G401.6 (cell line): ENCODE measurements around the gene LCE1C.

Experiments used
- FAIRE-seq: peaks from 2 replicates; lab custom pipeline; 2012; peaks lifted over from hg19 to GRCh38; lab: Jason Lieb, UNC

The LCE1C gene, protein sequence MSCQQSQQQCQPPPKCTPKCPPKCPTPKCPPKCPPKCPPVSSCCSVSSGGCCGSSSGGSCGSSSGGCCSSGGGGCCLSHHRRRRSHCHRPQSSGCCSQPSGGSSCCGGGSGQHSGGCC

DNA sequence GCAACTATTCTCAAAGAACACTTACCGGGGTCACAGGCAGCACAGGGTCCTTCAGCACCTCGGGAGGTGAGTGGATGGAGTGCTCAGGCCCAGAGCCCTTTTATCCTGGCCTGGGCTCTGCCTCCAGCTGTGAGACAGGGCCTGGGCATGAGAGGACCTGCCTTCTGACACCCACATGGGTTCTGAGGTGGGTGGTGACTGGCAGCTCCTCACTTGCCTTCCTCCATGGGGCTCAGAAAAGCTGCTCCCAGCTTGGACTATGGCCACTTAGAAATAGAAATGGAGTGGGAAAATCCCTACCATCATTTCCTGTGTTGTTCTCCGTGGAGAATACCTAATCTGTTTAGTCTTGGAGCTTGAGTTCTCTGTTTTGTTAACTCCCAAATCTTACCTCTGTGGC is at the start of gene LCE1C:
TSS of gene LCE1C (minus strand) at position 76 of the 400 bp plus-strand sequence. CDS start 1,173 bp downstream, outside the sequence.
- no peak for FAIRE-seq

DNA sequence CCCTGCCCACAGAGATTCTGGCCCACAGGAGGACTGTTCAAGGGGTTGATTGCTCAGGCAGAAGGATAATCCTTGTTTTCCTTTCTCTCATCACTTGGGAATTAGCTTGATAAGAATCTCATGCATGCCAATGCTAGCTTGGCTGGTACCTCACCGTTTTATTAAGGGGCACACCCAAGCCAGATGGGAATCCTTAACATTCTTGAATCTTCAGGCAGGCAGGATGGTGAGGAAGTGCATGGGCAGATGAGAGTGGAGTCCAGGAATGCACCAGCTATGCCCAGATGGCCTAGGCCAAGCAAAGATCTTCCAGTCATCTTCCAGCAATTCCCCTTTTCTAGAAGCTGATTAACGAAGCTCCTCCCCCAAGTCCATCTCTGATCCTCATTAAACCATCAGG is 49.2 kb upstream of the LCE1C start:
- FAIRE-seq = no peak

DNA sequence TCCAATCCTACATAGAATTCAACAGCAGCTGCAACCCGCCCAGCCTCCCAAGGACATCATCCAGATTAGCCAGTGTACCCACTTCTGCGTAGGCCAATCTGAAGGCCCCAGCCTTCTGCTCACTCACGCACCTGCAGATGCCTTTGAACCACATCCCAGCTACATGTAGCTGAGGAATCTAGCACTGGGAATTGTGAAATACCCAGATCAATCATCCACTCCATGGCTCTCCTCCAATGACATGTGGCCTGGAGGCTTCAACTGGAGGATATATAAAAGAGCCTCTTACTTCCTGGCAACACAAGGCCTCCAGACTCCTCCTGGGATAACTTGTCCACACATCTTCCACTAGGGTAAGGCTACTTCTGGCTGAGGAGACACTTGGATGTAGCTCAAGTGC is 36.1 kb upstream of the LCE1C start, which contains the start of gene LCE6A:
TSS of gene LCE6A (plus strand) at position 301 of the 400 bp plus-strand sequence. CDS start 665 bp downstream, outside the sequence.
- no peak for FAIRE-seq

DNA sequence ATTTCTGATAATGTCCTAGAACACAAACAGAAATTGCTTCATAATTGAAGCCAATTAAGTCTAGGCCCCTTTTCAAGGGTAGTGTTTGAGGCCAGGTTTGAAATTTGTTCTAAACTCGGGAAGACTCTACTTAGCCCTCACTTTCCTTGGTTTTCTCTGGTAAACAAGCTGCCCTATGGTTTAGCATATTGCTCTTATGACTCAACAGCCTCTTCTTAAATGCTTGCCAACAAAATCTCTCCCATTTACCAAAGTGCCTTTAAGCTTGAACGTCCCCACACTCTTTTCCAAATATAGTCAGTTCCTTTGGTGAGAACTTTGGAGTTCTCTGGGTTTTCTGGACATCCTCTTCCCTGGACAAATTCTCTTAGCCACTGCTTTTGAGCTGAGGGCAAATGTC is 30.4 kb upstream of the LCE1C start:
- FAIRE-seq = no peak

DNA sequence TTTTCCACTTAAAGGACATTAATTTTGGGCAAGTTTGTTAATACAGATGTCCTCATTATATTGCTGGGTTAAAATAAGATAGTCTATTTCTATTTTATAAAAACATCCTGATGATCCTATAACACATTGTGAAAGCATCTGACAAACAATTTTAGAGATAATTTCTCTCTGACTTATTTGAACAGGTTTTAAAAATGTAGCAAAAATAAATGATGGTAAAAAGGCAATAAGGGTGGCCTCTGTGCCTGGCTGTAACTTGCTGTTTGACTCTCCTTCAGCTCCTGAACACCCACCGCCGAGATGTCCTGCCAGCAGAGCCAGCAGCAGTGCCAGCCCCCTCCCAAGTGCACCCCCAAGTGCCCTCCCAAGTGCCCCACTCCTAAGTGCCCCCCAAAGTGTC is 20.7 kb upstream of the LCE1C start, which contains the start of gene LCE1A:
TSS of gene LCE1A (plus strand) at position 301 of the 400 bp plus-strand sequence. CDS start at position 301, 0 bp downstream.
- FAIRE-seq = no peak

DNA sequence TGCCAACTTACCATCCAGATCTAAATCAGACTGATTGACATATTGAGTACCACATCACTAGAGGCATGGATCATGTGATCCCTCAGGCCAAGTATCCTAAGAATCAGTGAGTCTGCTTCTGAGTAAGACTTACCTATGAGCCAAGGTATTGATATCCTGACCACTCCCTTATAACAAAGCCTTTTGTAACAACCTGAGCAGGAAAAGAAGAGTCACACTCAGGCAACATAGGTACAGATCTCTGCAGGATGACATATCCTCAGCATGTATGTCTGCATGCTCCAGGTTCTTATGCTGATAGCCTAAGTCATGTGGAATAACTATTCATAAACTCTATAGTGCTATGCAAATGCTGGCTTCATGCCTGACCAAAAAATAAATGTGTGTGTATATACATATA is 18.5 kb upstream of the LCE1C start:
- FAIRE-seq = no peak

DNA sequence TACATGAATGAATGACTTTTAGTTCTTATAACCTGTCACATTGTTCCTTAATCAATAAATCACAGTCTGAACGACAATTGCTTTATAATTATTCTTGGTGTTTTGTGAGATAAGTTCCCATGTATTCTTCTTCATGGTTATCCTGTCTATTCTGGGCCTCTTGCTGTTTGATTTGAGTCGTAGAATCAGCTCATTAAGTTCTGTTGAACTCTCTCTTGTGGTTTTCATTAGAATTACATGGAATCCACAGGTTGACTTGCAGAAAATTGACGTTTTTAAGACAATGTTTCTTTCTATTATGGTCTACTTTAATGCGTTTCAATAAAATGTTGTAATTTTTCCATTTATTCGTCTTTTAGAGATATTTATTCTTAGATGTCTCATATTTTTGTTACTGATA is 16.8 kb upstream of the LCE1C start:
- no peak for FAIRE-seq

DNA sequence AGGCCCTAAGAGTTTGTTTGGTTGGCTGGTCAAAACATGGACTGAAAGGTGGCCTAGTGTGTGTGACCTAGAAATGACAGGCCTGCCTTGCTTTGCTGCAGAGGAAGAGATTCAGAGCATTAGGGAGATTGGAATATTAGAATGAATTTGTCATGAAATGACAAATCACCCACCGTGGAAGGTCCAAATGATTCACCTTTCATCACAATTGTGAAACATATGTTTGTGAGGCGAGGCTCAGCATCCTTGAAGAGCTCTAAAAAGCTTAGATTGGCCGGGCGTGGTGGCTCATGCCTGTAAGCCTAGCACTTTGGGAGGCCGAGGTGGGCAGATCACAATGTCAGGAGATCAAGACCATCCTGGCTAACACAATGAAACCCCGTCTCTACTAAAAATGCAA is 10.9 kb upstream of the LCE1C start:
- FAIRE-seq = no peak

DNA sequence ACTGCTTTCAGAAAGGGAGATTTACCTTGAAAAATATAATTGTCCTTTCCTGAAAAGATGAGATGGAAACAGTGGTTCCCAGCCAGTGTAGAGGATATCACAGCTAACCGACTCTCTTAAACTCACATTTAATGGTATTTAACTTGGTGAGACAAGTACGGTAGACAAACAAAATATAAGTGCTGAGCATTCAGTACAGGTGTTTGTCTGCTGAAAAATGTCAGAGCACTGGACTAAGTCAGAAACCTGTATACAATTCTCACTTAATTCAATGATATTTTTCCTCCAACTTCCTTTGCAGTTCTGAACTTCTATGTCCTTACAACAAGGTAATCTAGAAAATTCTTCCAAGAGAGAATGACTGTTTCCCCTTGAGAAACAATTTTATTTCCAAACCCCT is 5.2 kb upstream of the LCE1C start, which contains the start of gene LCE1B:
TSS of gene LCE1B (plus strand) at position 301 of the 400 bp plus-strand sequence. CDS start 476 bp downstream, outside the sequence.
- no peak for FAIRE-seq

DNA sequence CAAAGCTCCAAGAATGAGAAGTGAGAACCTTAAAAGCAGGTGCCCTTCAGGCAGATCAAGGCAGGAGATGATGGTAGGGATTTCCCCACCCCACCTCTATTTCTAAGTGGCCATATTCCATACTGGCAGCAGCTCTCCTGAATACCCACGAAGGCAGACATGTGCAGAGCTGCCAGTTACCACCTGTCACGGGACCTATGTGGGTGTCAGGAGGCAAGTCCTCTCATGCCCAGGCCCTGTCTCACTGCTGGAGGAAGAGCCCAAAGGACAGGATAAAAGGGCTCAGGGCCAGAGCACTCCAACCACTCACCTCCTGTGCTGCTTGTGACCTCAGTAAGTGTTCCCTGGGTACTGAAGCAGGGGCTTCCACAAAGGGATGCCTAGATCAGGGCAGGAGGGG is 4.6 kb upstream of the LCE1C start:
- no peak for FAIRE-seq

DNA sequence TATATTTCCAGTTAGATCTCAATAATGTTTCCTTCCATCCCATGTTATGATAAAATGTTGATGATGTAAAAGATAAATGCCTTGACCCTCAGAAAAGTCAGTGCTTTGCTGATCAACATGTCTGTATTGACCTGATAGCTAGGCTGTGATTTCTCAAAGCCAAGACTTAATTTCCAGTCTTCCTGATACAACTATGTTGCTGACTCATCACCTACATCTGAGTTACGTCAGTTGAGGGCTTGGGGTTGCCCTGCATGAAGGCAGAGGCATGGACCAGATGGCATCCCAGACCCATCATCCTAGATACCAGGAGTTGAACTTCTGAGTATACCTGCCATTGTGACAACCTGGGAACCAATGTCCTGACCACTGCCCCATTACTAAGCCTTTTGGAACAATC is 5.1 kb downstream of the LCE1C start:
- no peak for FAIRE-seq

DNA sequence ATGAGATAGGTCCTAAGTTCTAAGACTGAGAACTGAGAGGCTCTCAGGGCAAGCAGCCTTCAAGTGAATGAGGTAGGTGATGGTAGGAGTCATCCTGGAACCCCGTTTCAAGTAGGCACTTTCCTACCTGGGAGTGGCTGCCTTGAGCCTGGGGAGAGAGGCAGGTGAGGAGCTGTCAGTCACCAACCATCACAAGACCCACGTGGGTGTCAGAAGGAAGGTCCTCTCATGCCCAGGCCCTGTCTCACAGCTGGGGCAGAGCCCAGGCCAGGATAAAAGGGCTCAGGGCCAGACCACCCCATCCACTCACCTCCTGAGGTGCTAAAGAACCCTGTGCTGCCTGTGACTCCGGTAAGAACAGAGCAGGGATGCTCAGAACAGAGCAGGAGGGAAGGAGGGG is 10.0 kb downstream of the LCE1C start, which contains the start of gene LCE1D:
TSS of gene LCE1D (plus strand) at position 301 of the 400 bp plus-strand sequence. CDS start 1,074 bp downstream, outside the sequence.
- no peak for FAIRE-seq

DNA sequence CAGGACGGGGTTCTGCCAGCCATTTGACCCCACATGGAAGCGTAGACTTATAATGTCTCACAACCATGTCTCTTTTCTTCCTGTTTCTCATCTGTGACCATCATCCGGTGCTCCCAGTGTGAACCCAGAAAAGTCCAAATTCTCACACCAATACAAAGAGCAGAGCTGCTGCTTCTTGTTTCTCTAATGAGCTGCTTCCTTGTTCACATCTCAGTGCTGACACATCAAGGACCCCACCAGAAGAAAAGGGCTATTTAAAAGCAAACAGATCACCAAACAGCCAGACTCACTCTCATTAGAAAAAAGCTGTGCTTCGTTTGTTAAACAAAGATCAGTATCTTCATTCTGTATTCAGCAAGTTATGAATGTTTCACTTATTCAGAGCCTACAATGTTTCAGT is 10.8 kb downstream of the LCE1C start:
- no peak for FAIRE-seq

DNA sequence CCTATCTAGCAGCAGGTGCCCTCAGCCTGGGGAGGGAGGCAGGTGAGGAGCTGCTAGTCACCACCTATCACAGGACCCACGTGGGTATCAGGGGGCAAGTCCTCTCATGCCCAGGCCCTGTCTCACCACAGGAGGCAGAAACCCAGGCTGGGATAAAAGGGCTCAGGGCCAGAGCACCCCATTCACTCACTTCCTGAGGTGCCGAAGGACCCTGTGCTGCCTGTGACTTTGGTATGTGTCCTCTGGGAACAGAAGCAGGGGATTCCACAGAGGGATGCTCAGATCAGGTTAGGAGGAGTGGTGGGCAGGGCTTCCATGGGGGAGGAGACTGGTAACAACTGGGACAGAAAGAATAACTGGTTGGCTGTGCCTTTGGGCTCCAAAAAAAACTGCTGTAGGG is 20.4 kb downstream of the LCE1C start, which contains the start of gene LCE1E:
TSS of gene LCE1E (plus strand) at position 181 of the 400 bp plus-strand sequence. CDS start 1,043 bp downstream, outside the sequence.
- FAIRE-seq = no peak

DNA sequence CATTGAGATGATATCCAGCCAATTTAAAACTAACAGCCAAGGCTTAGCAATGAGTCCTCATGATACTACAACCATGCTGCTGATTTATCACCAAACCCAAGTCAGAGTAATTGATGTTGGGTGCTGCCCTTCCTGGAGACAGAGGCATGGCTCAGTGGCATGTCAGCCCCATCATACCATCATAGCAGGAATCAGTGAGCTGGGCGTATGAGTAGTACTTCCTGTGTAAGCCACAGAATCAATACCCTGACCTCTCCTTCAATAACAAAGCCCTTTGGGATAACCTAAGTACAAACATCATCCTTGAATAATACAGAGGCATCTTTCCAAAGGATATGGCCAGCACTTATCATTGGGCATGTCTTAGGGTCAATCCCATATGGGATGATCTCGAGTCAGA is 23.4 kb downstream of the LCE1C start:
- no peak for FAIRE-seq

DNA sequence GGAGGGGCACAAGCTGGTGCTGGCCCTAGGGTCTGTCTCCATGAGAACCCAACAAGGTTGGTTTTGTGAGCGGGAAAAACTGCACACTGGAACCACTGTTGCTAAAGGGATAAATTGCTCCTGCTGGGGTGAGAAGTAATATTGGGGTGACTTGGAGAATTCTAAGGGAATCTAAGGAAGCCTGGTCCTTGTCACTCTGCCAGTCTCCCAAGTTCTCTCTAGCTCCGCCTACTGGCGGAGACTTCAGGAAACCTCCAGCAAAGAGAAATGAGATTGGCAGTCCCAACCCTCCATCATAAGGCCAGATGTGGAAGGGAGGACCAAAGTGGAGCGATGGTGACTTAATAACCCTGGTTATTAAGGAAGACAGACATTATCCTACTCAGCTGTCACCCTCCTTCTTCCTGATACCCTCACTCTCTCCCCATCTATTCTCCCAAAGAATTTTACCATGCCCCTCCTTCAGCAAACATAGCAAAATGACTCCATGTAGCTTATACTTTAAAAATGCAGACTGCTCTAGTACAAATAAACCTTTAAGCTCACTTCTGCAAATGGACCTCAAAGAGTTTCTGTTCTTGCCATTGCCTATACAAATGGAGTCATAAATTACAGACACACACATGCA is 28.8 kb downstream of the LCE1C start:
- FAIRE-seq = no peak

DNA sequence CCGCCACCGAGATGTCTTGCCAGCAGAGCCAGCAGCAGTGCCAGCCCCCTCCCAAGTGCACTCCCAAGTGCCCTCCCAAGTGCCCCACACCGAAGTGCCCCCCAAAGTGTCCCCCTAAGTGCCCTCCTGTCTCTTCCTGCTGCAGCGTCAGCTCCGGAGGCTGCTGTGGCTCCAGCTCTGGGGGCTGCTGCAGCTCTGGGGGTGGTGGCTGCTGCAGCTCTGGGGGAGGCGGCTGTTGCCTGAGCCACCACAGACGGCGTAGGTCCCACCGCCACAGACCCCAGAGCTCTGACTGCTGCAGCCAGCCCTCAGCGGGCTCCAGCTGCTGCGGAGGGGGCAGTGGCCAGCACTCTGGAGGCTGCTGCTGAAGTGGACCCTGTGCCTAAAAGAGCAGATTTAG is 30.1 kb downstream of the LCE1C start:
- no peak for FAIRE-seq

DNA sequence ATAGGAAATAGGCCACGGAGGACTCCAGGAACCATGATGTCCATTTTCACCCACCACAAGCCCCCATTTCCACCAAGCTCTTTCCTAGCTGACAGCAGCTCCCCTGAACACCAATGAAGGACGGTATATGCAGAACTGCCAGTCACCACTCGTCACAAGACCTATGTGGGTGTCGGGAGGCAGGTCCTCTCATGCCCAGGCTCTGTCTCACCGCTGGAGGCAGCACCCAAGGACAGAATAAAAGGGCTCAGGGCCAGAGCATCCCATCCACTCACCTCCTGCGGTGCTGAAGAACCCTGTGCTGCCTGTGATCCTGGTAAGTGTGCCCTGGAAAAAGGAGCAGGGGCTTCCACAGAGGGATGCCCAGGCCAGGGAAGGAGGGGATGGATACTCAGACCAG is 31.6 kb downstream of the LCE1C start, which contains the start of gene LCE1F:
TSS of gene LCE1F (plus strand) at position 266 of the 400 bp plus-strand sequence. CDS start 1,232 bp downstream, outside the sequence.
- no peak for FAIRE-seq

DNA sequence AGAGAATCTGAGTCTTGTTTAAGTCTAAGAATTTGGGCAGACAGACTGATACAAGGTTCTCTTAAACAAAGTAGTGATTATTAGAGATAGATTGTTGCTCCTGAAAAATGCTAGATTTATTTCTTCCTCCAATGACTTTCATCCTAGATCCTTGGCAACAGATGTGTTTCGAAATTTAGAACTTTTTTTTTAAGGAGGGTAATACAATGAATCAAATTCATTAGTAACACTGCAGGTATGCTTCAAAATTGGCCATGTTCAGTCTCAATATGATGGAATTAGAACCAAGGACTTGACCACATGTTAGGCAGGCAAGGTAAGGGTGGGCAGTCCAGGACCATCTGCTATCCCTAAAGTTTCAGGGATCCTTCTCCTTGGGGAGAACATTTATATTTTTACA is 36.0 kb downstream of the LCE1C start:
- FAIRE-seq = no peak

DNA sequence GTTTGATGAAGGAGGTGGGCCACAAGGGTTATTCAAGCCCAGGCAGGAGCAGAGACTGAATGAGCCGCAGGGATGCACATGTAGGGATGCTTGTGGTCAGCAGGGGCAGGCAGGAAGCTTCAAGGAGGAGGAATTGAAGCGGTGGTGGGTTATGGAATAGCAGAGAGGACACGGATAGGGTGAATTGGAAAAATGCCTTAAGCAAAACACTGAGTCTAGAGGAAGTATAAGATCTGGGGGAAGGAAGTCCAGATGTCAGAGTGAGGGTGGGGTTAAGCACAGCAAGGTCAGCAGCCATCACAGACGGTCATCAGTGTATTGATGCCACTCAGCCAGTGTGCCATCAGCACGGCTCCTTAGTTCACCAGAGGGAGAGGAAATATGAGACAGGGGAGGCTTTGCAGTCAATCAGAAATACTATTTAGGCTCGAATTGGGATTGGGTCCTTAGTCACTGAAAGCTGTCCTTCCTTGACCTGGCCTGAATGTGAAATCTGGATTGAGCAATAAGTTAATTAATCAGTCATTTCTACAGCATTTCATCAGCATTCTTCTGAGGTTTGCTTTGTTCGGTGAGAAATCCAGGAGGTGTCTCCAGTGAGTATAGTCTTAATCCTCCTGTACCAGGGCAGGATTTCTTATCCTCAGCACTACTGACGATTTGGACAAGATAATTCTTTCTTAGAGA is 37.5 kb downstream of the LCE1C start:
- FAIRE-seq = no peak

DNA sequence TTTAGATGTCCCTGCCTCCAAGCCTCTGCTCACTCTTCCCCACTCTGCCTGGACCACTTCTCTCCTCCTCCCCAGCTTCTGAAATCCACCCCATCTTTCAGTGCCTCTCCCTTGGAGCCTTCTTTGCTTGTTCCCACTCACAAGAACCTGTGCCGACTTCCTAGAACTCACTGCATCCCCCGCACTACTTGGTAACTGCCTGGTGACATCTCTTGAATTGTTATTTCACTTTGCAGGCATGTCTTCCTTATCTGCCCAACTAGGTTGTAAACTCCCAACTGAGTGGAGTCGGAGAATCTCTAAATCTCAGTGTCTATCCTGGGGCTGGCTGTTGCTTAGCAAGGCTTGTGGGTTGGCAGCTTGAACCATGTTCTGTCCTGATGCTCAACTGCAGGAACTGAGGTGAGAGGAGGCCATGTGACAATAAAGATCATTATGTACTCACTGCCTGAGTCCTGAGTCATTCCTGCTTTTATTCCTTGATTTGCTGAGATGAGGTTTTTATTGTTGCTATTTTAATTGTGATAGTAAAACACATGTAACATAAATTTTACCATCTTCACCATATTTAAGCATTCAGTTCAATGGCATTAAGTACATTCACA is 44.7 kb downstream of the LCE1C start:
- FAIRE-seq = no peak

DNA sequence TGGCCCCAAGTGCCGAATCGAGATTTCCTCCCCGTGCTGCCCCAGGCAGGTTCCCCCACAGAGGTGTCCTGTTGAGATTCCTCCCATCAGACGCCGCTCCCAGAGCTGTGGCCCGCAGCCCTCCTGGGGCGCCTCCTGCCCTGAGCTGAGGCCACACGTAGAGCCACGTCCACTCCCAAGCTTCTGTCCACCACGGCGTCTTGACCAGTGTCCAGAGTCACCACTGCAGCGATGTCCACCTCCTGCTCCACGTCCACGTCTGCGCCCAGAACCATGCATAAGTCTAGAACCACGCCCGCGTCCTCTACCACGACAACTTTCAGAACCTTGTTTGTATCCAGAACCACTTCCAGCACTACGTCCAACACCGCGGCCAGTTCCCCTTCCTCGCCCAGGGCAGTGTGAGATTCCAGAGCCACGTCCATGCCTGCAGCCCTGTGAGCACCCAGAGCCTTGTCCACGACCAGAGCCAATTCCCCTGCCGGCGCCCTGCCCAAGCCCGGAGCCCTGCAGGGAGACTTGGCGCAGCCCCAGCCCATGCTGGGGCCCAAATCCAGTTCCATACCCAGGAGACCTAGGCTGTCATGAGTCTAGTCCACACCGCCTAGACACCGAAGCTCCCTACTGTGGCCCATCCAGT is 45.8 kb downstream of the LCE1C start:
- FAIRE-seq = no peak
